ENCODE results near the gene TIMP2. TPM values are rescaled to one million over a fixed set of nuclear protein-coding genes. Genes with fewer than 3 reads are reported as not detected.

TIMP2 gene
- total and polyA plus RNA-seq, 2 experiments from 2014 or later: 10.6 to 22.5 TPM

DNA sequence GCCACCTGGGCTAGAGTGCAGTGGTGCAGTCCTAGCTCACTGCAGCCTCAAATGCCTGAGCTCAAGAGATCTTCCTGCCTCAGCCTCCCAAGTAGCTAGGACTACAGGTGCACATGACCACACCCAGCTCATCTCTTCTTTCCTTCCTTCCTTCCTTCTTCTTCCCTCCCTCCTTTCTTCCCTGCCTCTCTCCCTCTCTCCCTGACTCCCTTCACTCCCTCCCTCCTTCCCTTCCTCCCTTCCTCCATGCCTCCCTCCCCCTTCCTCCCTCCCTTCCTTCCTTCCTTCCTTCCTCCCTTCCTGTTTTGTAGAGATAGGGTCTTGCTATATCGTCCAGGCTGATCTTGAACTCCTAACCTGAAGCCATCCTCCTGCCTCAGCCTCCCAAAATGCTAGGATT is 61.1 kb downstream of the TIMP2 start (continued):
- TF ChIP-seq ZNF114 (CRISPR knock-in tag; IDR thresholded peaks at IDR 0.05) (no peak), EZH2 (IDR thresholded peaks at IDR 0.05; ENCODE audit: low read depth, unreplicated experiment) (no peak), NANOG (IDR thresholded peaks at IDR 0.05; ENCODE audit: borderline replicate concordance) (no peak)

GRCh38 chr17:78862073-78863023 is 62.8 kb downstream of the TIMP2 start:
- H3K27ac ChIP-seq (ENCODE audit: low read depth): no peak overlapping the region
- H3K27ac Mint-ChIP-seq: no peak overlapping the region
- no peak overlapping the region for H3K4me2 ChIP-seq
- H3K9me2 ChIP-seq (ENCODE audit: insufficient read depth): no peaks in the 10 kb centered on the region
- H3K79me2 ChIP-seq (replicated peaks; ENCODE audit: insufficient read depth): no peaks in the 10 kb centered on the region
- peaks cover 7% of the 10 kb centered on the region for H3K27me3 Mint-ChIP-seq (ENCODE audit: insufficient read depth, low read depth, poor library complexity)
- ATAC-seq (no peak), DNase-seq (ENCODE audit: low spot score) (no peak)
- no peak overlapping the region for H3K4me3 Mint-ChIP-seq
- H3K4me1 ChIP-seq (ENCODE audit: insufficient read depth): no peaks in the 10 kb centered on the region
- H3K4me3 ChIP-seq: no peak overlapping the region
- H3K9me3 Mint-ChIP-seq: no peaks in the 10 kb centered on the region
- no peak overlapping the region for H2AFZ ChIP-seq
- peaks cover 4% of the 10 kb centered on the region; the same call in 2 of the 3 replicates for H3K4me1 Mint-ChIP-seq
- H3F3A ChIP-seq (replicated peaks; ENCODE audit: low read depth): no peaks in the 10 kb centered on the region; the same call in 1 of the 2 replicates
- H4K20me1 ChIP-seq (replicated peaks; ENCODE audit: insufficient read depth): no peaks in the 10 kb centered on the region
- no peaks in the 10 kb centered on the region for H3K27me3 ChIP-seq (ENCODE audit: insufficient read depth)
- no peaks in the 10 kb centered on the region; the same call in 2 of the 3 replicates for H3K36me3 Mint-ChIP-seq (ENCODE audit: low read depth)
- no peaks in the 10 kb centered on the region for H3K36me3 ChIP-seq (ENCODE audit: insufficient read depth)
- TF ChIP-seq CTCF (conservative IDR thresholded peaks at IDR 0.05; ENCODE audit: low read depth in 2 of 2): no peak
- TF ChIP-seq, protein P1, sequence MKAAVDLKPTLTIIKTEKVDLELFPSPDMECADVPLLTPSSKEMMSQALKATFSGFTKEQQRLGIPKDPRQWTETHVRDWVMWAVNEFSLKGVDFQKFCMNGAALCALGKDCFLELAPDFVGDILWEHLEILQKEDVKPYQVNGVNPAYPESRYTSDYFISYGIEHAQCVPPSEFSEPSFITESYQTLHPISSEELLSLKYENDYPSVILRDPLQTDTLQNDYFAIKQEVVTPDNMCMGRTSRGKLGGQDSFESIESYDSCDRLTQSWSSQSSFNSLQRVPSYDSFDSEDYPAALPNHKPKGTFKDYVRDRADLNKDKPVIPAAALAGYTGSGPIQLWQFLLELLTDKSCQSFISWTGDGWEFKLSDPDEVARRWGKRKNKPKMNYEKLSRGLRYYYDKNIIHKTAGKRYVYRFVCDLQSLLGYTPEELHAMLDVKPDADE (IDR thresholded peaks at IDR 0.05): no peak
- TF ChIP-seq ZNF114 (CRISPR knock-in tag; IDR thresholded peaks at IDR 0.05): no peak
- no peak for TF ChIP-seq ZNF331 (CRISPR knock-in tag; IDR thresholded peaks at IDR 0.05; ENCODE audit: low read depth)
- no peak for TF ChIP-seq CREB1 (CRISPR knock-in tag; IDR thresholded peaks at IDR 0.05; ENCODE audit: low read depth)
- TF ChIP-seq NANOG (IDR thresholded peaks at IDR 0.05; ENCODE audit: borderline replicate concordance): no peak
- no peak for TF ChIP-seq EZH2phosphoT487 (IDR thresholded peaks at IDR 0.05; ENCODE audit: unreplicated experiment)
- TF ChIP-seq STAT1 (IDR thresholded peaks at IDR 0.05; ENCODE audit: unreplicated experiment): no peak
- no peak for TF ChIP-seq ZNF462 (CRISPR knock-in tag; IDR thresholded peaks at IDR 0.05)
- TF ChIP-seq, protein P2, sequence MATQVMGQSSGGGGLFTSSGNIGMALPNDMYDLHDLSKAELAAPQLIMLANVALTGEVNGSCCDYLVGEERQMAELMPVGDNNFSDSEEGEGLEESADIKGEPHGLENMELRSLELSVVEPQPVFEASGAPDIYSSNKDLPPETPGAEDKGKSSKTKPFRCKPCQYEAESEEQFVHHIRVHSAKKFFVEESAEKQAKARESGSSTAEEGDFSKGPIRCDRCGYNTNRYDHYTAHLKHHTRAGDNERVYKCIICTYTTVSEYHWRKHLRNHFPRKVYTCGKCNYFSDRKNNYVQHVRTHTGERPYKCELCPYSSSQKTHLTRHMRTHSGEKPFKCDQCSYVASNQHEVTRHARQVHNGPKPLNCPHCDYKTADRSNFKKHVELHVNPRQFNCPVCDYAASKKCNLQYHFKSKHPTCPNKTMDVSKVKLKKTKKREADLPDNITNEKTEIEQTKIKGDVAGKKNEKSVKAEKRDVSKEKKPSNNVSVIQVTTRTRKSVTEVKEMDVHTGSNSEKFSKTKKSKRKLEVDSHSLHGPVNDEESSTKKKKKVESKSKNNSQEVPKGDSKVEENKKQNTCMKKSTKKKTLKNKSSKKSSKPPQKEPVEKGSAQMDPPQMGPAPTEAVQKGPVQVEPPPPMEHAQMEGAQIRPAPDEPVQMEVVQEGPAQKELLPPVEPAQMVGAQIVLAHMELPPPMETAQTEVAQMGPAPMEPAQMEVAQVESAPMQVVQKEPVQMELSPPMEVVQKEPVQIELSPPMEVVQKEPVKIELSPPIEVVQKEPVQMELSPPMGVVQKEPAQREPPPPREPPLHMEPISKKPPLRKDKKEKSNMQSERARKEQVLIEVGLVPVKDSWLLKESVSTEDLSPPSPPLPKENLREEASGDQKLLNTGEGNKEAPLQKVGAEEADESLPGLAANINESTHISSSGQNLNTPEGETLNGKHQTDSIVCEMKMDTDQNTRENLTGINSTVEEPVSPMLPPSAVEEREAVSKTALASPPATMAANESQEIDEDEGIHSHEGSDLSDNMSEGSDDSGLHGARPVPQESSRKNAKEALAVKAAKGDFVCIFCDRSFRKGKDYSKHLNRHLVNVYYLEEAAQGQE (IDR thresholded peaks at IDR 0.05; ENCODE audit: unreplicated experiment): no peak

Measured in GM23338 (cell line).